HepG2 (cell line): ENCODE data around the gene NCMAP. TPM values are rescaled to one million over a fixed set of nuclear protein-coding genes. Genes with fewer than 3 reads are reported as not detected.
"Not testable (repeated sequence)": the region's sequence is repeated elsewhere in the genome, so short reads cannot be mapped to it uniquely, and the experiment has no call there.

Experiments used
- ATAC-seq: fragments of 200-7000 bp; cut with Tn5 transposase; 3 replicates; pipeline ENCODE4 v1.9.1; 2020; ENCODE audit warnings: mild to moderate bottlenecking, moderate library complexity
- BruUV-seq: library from RNA; stranded (reverse); fragments of 400-500 nt; replicated peaks from 2 replicates; lab custom pipeline; 2021; lab: Mats Ljungman, UMichigan
- CTCF ChIA-PET: fragments of 300-600 bp; formaldehyde crosslinking; extraction: SDS; loops from one replicate; lab custom pipeline; 2021; ENCODE audit warnings: low total read pairs, inconsistent platforms, low intra/inter-chr PET ratio; lab: Yijun Ruan, JAX
- POLR2A ChIA-PET: fragments of 350-600 bp; sonication (Branson Sonifier 250); formaldehyde crosslinking; loops from one replicate; lab custom pipeline; 2020; ENCODE audit warnings: antibody characterized with exemption, inconsistent platforms; lab: Yijun Ruan, JAX
- DNase-seq: peaks from one replicate; pipeline ENCODE4 v3.0.0-alpha.2; 2015; ENCODE audit warnings: low spot score
- FAIRE-seq: peaks from 3 replicates; lab custom pipeline; 2011; peaks lifted over from hg19 to GRCh38; lab: Jason Lieb, UNC
- H2AFZ ChIP-seq: one replicate; pipeline ENCODE4 v1.6.1; 2011; ENCODE audit warnings: low read length, inconsistent platforms
- H3K27ac ChIP-seq: fragments of 300-600 bp; 3 replicates; pipeline ENCODE4 v1.8.0; 2011; ENCODE audit warnings: mixed run types, mild to moderate bottlenecking, mixed read lengths, low read length, inconsistent platforms; ENCODE audit not compliant: insufficient read depth; ENCODE audit errors: extremely low read length
- H3K27me3 ChIP-seq, 2 experiments: fragments of 200-600 bp in 1 of 2; 2 replicates in 1 of 2; 3 replicates in 1 of 2; pipeline versions ENCODE4 v1.6.0 to v1.8.0; 2011; ENCODE audit warnings: low read length in 2 of 2, mild to moderate bottlenecking in 2 of 2, moderate library complexity in 2 of 2, inconsistent platforms in 1 of 2; ENCODE audit not compliant: insufficient read depth in 2 of 2, control insufficient read depth in 1 of 2
- H3K36me3 ChIP-seq, 2 experiments: fragments of 200-600 bp in 1 of 2; replicated peaks in 1 of 2; 2 replicates in 1 of 2; 3 replicates in 1 of 2; pipeline versions ENCODE4 v1.5.1 to v1.8.0; 2011; ENCODE audit warnings: low read length in 2 of 2, inconsistent platforms in 1 of 2; ENCODE audit not compliant: insufficient read depth in 2 of 2, control insufficient read depth in 1 of 2
- H3K4me1 ChIP-seq: 2 replicates; pipeline ENCODE4 v1.5.1; 2012; ENCODE audit warnings: low read length, inconsistent platforms; ENCODE audit not compliant: insufficient read depth
- H3K4me2 ChIP-seq: 2 replicates; pipeline ENCODE4 v1.6.0; 2011; ENCODE audit warnings: low read depth, low read length, inconsistent platforms
- H3K4me3 ChIP-seq, 3 experiments: fragments of 200-600 bp in 1 of 3; sonication (generic), shearing (Covaris generic) in 1 of 3; replicated peaks in 1 of 3; 2 replicates each; pipeline ENCODE4 v1.5.1; 2011 to 2016; ENCODE audit warnings: low read length in 3 of 3, inconsistent platforms in 2 of 3, low read depth in 2 of 3, mild to moderate bottlenecking in 2 of 3, control low read depth in 1 of 3, mixed read lengths in 1 of 3; ENCODE audit not compliant: insufficient read depth in 1 of 3
- H3K79me2 ChIP-seq: one replicate; pipeline ENCODE4 v1.6.1; 2011; ENCODE audit warnings: low read length, inconsistent platforms; ENCODE audit not compliant: insufficient read depth
- H3K9ac ChIP-seq: 2 replicates; pipeline ENCODE4 v1.6.0; 2011; ENCODE audit warnings: mild to moderate bottlenecking, low read depth, low read length, inconsistent platforms; ENCODE audit not compliant: insufficient read depth
- H3K9me3 ChIP-seq: 2 replicates; pipeline ENCODE4 v1.5.1; 2012; ENCODE audit warnings: mild to moderate bottlenecking, low read length
- H4K20me1 ChIP-seq: 2 replicates; pipeline ENCODE4 v1.6.0; 2011; ENCODE audit warnings: inconsistent platforms, mild to moderate bottlenecking, low read length, moderate library complexity; ENCODE audit not compliant: insufficient read depth
- CC2D1A ChIP-seq: sonication (generic); formaldehyde crosslinking; IDR thresholded peaks from 2 replicates; pipeline ENCODE4 v1.8.1; 2023; ENCODE audit warnings: mild to moderate bottlenecking, missing genetic modification reagents
- RXRA ChIP-seq: sonication (generic); formaldehyde crosslinking; IDR thresholded peaks from 2 replicates; pipeline ENCODE4 v1.5.1; 2020; ENCODE audit warnings: missing genetic modification reagents
- SUZ12 ChIP-seq: fragments of 150-350 bp; IDR thresholded peaks from 2 replicates; pipeline ENCODE4 v1.6.1; 2014; ENCODE audit warnings: low read depth, low read length
- ZNF512B ChIP-seq: sonication (generic); formaldehyde crosslinking; IDR thresholded peaks from 2 replicates; pipeline ENCODE4 v1.5.1; 2020; ENCODE audit warnings: missing genetic modification reagents, mild to moderate bottlenecking, borderline replicate concordance
- ZNF530 ChIP-seq: sonication (generic); formaldehyde crosslinking; IDR thresholded peaks from 2 replicates; pipeline ENCODE4 v1.5.0; 2020; ENCODE audit warnings: low read depth, mild to moderate bottlenecking, missing genetic modification reagents
- ZNF883 ChIP-seq: sonication (generic); formaldehyde crosslinking; IDR thresholded peaks from 2 replicates; pipeline ENCODE4 v1.5.1; 2020; ENCODE audit warnings: mild to moderate bottlenecking, missing genetic modification reagents; ENCODE audit errors: not compliant biosample characterization
- WGBS: methylation state at CpG from one replicate; pipeline ENCODE4 v1.1.6; 2017; ENCODE audit warnings: low lambda C conversion rate; 5-methylcytosine and 5-hydroxymethylcytosine counted together
- in situ Hi-C: cut with HindIII; loops from 2 replicates; pipeline ENCODE4 v1.10.0; 2017; ENCODE audit warnings: low pct_unique_long_range_greater_than_20kb; ENCODE audit not compliant: extremely low pct_ligation_motif_present
- intact Hi-C: fragments of 100-400 bp; cut with micrococcal nuclease; formaldehyde crosslinking; loops from one replicate; pipeline ENCODE4 v1.10.0; 2022; ENCODE audit not compliant: unreplicated experiment
- polyA plus RNA-seq, 8 experiments: library from polyadenylated mRNA; depleted of rRNA in 3 of 8; stranded (reverse) in 7 of 8; unstranded in 1 of 8; fragments of >200 nt; fragmentation: Illumina TruSeq in 4 of 8; extraction: Trizol in 4 of 8; gene quantifications; 2 replicates each; pipeline versions ENCODE4 v1.2.1 to v1.2.3, GENCODE V29; 2011 to 2016; ENCODE audit warnings: low read depth in 4 of 8, missing spikeins in 1 of 8, mixed read lengths in 1 of 8; ENCODE audit not compliant: insufficient read depth in 1 of 8
- total RNA-seq, 5 experiments: library from RNA; depleted of rRNA; stranded (reverse); fragments of >200 nt; fragmentation: Illumina TruSeq; extraction: Trizol; gene quantifications; 2 replicates each; pipeline ENCODE4 v1.2.3, GENCODE V29; 2016; ENCODE audit warnings: low read depth in 1 of 5

Gene NCMAP
- total and polyA plus RNA-seq, 2 of the 13 experiments (the other 11 are each of a cell fraction or from before 2014, with no cell fraction given), result 2.7 to 20.0 TPM

DNA sequence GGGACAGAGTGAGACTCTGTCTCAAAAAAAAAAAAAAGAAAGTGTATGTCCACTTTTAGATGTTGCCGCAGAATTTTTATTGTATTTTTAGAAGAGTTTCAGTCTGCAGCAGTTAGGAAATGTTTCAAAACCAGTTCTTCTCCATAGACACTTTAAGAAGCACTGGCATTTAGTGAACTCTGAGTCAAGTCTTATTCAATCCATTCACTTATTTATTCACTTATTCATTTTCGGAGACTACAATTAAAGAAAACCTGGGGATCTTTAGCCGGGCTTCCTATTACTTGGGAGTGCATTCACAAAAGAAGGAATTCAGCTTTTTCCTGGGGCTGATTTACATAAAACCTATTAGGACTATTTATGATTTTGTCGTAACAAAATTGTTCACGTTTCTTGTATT lies 40.9 kb upstream of the NCMAP start:
- Histone ChIP-seq H4K20me1 (no peaks in the 10 kb centered on the region), H3K4me3 (no peak overlapping the region), H3K4me2 (no peak overlapping the region), H2AFZ (no peak overlapping the region), H3K79me2 (peaks cover 2% of the 10 kb centered on the region), H3K9me3 (no peaks in the 10 kb centered on the region), H3K4me1 (peaks cover 7% of the 10 kb centered on the region; the same call in 1 of the 2 replicates), H3K36me3 (peaks cover 0 to 5% of the 10 kb centered on the region in 2 experiments; a peak in 2 of 5 replicates), H3K27me3 (no peaks in the 10 kb centered on the region), H3K27ac (no peak overlapping the region), H3K9ac (no peak overlapping the region)
- ChIA-PET POLR2A (no interaction called here), CTCF (no interaction called here)
- no peak for ATAC-seq
- FAIRE-seq, result no peak
- WGBS, result 98% methylated on average over 5 of the region's 5 CpGs
- TF ChIP-seq SUZ12 (no peak), ZNF530 (no peak), RXRA (CRISPR knock-in tag) (no peak), ZNF883 (CRISPR knock-in tag) (no peak), ZNF512B (no peak), CC2D1A (CRISPR knock-in tag) (no peak)
- no TSS peak for BruUV-seq
- no peak for DNase-seq
- intact Hi-C loops (no loop called here), in situ Hi-C loops (no loop called here)

- H2AFZ ChIP-seq, POLR2A ChIA-PET, H4K20me1 ChIP-seq, intact Hi-C loops, H3K9me3 ChIP-seq, H3K4me2 ChIP-seq, H3K9ac ChIP-seq, H3K4me3 ChIP-seq, H3K4me1 ChIP-seq, BruUV-seq, DNase-seq, FAIRE-seq, H3K36me3 ChIP-seq, CTCF ChIA-PET, in situ Hi-C loops, H3K79me2 ChIP-seq, H3K27ac ChIP-seq, ATAC-seq, H3K27me3 ChIP-seq: not testable (repeated sequence)
- WGBS, result 96% methylated on average over 14 of the region's 14 CpGs
Measured at GRCh38 chr1:24515671-24516209, 40.1 kb upstream of the NCMAP start.
